PC-3 (cell line): ENCODE measurements around the gene TEX13A.

ENCODE experiments used
- EZH2 ChIP-seq: fragments of 300-600 bp; sonication (generic); IDR thresholded peaks from one replicate; pipeline ENCODE4 v1.6.1; 2017; ENCODE audit warnings: antibody characterized with exemption, mild to moderate bottlenecking, low read length; ENCODE audit not compliant: unreplicated experiment
- EZH2phosphoT487 ChIP-seq: fragments of 300-600 bp; sonication (generic); IDR thresholded peaks from 2 replicates; pipeline ENCODE4 v1.6.1; 2018; ENCODE audit warnings: mild to moderate bottlenecking, antibody characterized with exemption, low read length, borderline replicate concordance
- TF ChIP-seq, protein P1 (sequence below): fragments of 300-600 bp; sonication (generic); conservative IDR thresholded peaks from 2 replicates; pipeline ENCODE4 v1.5.1; 2017; ENCODE audit warnings: antibody characterized with exemption, low read depth, mild to moderate bottlenecking, low read length

- TF ChIP-seq, protein P1, sequence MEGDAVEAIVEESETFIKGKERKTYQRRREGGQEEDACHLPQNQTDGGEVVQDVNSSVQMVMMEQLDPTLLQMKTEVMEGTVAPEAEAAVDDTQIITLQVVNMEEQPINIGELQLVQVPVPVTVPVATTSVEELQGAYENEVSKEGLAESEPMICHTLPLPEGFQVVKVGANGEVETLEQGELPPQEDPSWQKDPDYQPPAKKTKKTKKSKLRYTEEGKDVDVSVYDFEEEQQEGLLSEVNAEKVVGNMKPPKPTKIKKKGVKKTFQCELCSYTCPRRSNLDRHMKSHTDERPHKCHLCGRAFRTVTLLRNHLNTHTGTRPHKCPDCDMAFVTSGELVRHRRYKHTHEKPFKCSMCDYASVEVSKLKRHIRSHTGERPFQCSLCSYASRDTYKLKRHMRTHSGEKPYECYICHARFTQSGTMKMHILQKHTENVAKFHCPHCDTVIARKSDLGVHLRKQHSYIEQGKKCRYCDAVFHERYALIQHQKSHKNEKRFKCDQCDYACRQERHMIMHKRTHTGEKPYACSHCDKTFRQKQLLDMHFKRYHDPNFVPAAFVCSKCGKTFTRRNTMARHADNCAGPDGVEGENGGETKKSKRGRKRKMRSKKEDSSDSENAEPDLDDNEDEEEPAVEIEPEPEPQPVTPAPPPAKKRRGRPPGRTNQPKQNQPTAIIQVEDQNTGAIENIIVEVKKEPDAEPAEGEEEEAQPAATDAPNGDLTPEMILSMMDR = no peak
- TF ChIP-seq EZH2 (no peak), EZH2phosphoT487 (no peak)
These were observed 44.6 kb upstream of the TEX13A start for GRCh38 chrX:105265093-105265492.
